ENCODE measurements around the gene HECTD4. TPM values are rescaled to one million over a fixed set of nuclear protein-coding genes. Genes with fewer than 3 reads are reported as not detected.
"Not testable (repeated sequence)": the region's sequence is repeated elsewhere in the genome, so short reads cannot be mapped to it uniquely, and the experiment has no call there.

The HECTD4 gene
- total and polyA plus RNA-seq, 2 experiments from 2014 or later = 29.4 to 33.7 TPM

DNA sequence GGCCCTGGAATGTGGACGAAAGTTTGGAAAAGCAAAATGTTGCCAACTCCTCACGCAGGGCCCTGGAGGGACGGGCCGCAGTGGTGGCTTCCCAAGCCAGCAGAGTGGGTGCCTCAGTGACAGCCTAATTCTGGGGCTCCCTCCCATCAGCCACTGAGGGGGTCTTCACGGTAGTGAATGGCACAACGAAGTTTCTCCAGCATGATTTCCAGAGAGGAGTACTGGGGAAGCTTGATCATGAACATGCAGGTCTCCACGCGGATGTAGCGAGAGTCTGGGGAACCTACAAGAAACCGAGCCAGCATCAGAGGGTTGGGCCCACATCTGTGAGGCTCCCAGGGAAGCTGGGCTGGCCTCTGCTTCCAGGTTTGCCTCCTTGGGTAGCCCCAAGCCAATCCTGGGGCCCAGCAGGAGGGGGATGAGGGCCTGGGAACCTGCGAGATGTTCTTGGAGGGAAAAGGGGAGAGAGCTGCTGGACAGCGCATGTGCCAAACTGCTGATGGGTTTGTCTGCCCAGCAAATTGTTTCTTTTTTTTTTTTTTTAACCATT lies 219.9 kb downstream of the HECTD4 start:
- TF ChIP-seq, protein P1, sequence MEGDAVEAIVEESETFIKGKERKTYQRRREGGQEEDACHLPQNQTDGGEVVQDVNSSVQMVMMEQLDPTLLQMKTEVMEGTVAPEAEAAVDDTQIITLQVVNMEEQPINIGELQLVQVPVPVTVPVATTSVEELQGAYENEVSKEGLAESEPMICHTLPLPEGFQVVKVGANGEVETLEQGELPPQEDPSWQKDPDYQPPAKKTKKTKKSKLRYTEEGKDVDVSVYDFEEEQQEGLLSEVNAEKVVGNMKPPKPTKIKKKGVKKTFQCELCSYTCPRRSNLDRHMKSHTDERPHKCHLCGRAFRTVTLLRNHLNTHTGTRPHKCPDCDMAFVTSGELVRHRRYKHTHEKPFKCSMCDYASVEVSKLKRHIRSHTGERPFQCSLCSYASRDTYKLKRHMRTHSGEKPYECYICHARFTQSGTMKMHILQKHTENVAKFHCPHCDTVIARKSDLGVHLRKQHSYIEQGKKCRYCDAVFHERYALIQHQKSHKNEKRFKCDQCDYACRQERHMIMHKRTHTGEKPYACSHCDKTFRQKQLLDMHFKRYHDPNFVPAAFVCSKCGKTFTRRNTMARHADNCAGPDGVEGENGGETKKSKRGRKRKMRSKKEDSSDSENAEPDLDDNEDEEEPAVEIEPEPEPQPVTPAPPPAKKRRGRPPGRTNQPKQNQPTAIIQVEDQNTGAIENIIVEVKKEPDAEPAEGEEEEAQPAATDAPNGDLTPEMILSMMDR (IDR thresholded peaks at IDR 0.05; ENCODE audit: low read depth, low read length) = no peak
- Histone ChIP-seq H3K4me1 (ENCODE audit: low read depth) (no peaks in the 10 kb centered on the region), H3K4me3 (no peak overlapping the region), H3K36me3 (peaks cover 18% of the 10 kb centered on the region), H3K27me3 (no peaks in the 10 kb centered on the region), H3K9me3 (ENCODE audit: low read depth) (no peaks in the 10 kb centered on the region), H3K27ac (no peak overlapping the region)
- no peak for DNase-seq (ENCODE audit: low read depth in 1 of 2, low spot score in 1 of 2)

DNA sequence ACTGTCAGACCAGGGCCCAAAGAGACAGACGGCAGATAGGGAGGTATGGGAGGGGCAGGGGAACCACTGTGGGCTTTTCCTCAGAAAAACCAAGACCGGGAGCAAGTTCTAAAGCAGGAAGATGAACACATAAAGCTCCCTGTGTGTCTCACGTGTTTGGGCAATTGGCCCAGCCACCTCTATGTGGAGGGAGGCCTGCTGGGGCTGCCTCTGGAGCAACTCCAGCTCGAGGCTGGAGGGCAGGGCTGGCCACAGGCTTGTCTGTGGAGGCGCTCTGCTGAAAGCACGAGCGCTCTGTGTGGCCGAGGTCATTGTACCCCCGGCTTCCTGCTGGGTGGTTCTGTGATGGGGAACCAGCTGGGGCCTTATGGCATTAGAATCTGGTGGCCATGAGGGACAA lies 220.5 kb downstream of the HECTD4 start:
- peak in 1 of 2 donors; percentile 37 for DNase-seq (ENCODE audit: low read depth in 1 of 2, low spot score in 1 of 2)
- peaks cover 18% of the 10 kb centered on the region for H3K36me3 ChIP-seq
- no peak overlapping the region for H3K27ac ChIP-seq
- H3K9me3 ChIP-seq (ENCODE audit: low read depth) = no peaks in the 10 kb centered on the region
- TF ChIP-seq, protein P1 (IDR thresholded peaks at IDR 0.05; ENCODE audit: low read depth, low read length) = no peak
- no peak overlapping the region for H3K4me3 ChIP-seq
- H3K4me1 ChIP-seq (ENCODE audit: low read depth) = no peaks in the 10 kb centered on the region
- no peaks in the 10 kb centered on the region for H3K27me3 ChIP-seq

DNA sequence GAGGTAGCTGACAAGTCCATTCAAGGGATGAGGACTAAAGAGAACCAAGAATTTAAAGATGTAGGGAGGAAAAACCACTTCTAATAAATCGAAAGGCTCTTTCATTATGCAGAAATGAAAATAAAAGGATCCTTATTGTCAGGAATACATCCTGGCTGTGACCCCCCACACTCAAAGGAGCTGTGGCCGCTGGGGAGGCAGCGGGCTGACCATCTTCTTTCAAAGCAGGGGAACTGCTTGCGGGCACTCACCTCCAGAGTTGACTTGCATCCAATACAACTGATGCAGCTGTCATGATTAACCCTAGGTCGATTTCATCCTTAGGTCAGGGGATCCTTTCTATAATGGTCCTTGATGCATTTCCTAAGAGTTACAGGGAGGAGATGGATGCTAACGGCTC lies 221.6 kb downstream of the HECTD4 start:
- TF ChIP-seq, protein P1 (IDR thresholded peaks at IDR 0.05; ENCODE audit: low read depth, low read length) = no peak
- no peaks in the 10 kb centered on the region for H3K4me1 ChIP-seq (ENCODE audit: low read depth)
- H3K27ac ChIP-seq = no peak overlapping the region
- H3K9me3 ChIP-seq (ENCODE audit: low read depth) = no peaks in the 10 kb centered on the region
- no peak for DNase-seq (ENCODE audit: low read depth in 1 of 2, low spot score in 1 of 2)
- peaks cover 18% of the 10 kb centered on the region for H3K36me3 ChIP-seq
- H3K4me3 ChIP-seq = no peak overlapping the region
- no peaks in the 10 kb centered on the region for H3K27me3 ChIP-seq

DNA sequence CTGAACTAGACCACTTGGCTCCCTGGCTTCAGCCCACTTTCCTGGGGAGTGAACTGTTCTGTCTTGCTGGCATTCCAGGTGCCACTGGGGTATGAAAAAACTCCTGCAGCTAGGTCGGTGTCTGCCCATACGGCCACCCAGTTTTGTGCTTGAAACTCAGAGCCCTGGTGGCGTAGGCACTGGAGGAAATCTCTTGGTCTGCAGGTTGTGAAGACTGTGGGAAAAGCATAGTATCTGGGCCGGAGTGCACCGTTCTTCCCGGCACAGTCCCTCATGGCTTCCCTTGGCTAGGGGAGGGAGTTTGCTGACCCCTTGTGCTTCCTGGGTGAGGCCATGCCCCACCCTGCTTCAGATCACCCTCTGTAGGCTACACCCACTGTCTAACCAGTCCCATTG lies 223.1 kb downstream of the HECTD4 start:
- no peak for DNase-seq (ENCODE audit: low read depth in 1 of 2, low spot score in 1 of 2)
- TF ChIP-seq, protein P1 (IDR thresholded peaks at IDR 0.05; ENCODE audit: low read depth, low read length) = no peak
- Histone ChIP-seq H3K9me3 (ENCODE audit: low read depth) (no peaks in the 10 kb centered on the region), H3K36me3 (peaks cover 18% of the 10 kb centered on the region), H3K4me3 (no peak overlapping the region), H3K27ac (no peak overlapping the region), H3K27me3 (no peaks in the 10 kb centered on the region), H3K4me1 (ENCODE audit: low read depth) (no peaks in the 10 kb centered on the region)

DNA sequence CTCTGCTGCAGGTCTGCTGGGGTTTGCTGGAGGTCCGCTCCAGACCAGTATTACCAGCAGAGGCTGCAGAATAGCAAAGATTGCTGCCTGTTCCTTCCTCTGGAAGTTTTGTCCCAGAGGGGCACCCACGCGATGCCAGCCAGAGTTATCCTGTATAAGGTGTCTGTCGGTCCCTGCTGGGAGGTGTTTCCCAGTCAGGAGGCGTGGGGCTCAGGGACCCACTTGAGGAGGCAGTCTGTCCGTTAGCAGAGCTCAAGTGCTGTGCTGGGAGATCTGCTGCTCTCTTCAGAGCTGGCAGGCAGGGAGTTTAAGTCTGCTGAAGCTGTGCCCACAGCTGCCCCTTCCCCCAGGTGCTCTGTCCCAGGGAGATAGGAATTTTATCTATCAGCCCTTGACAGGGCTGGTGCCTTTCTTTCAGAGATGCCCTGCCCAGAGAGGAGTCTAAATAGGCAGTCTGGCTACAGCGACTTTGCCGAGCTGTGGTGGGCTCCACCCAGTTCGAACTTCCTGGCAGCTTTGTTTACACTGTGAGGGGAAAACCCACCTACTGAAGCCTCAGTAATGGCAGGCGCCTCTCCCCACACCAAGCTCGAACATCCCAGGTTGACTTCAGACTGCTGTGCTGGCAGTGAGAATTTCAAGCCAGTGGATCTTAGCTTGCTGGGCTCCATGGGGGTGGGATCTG lies 223.6 kb downstream of the HECTD4 start:
- H3K36me3 ChIP-seq = peaks cover 18% of the 10 kb centered on the region
- DNase-seq (ENCODE audit: low read depth in 1 of 2, low spot score in 1 of 2); H3K27ac ChIP-seq; H3K4me1 ChIP-seq (ENCODE audit: low read depth); H3K4me3 ChIP-seq; H3K9me3 ChIP-seq (ENCODE audit: low read depth); H3K27me3 ChIP-seq: not testable (repeated sequence)

DNA sequence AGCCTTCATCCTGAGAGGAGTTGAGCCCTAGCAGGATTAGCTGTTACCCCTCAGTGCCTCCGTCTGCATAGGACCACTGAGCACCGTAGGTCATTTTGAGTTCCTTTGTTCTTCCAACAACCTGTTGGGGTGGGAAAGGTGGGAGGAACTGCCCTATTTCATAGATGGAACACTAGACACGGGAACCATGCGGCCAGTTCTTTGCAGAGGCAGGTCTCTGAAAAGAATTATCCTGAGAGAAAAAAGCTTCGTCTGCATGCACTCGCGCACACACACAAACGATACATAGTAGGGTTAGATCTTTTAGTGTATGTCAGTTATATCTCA lies 228.4 kb downstream of the HECTD4 start:
- Histone ChIP-seq H3K9me3 (ENCODE audit: low read depth) (no peaks in the 10 kb centered on the region), H3K27me3 (no peaks in the 10 kb centered on the region), H3K4me3 (no peak overlapping the region), H3K4me1 (ENCODE audit: low read depth) (no peaks in the 10 kb centered on the region), H3K27ac (peak overlapping the region; percentile 34), H3K36me3 (peaks cover 30% of the 10 kb centered on the region)
- TF ChIP-seq, protein P1 (IDR thresholded peaks at IDR 0.05; ENCODE audit: low read depth, low read length) = no peak
- DNase-seq (ENCODE audit: low read depth in 1 of 2, low spot score in 1 of 2) = no peak
